ENCODE measurements around the gene PWWP2B.

The PWWP2B gene

GRCh38 chr10:132370426-132371340 is 26.3 kb upstream of the PWWP2B start:
- H3K9ac ChIP-seq (ENCODE audit: low read length), result no peak overlapping the region
- H3K4me3 ChIP-seq (ENCODE audit: low read length), result no peak overlapping the region
- H3K27ac ChIP-seq (ENCODE audit: low read depth, low read length), result no peak overlapping the region
- H3K56ac ChIP-seq (ENCODE audit: low read length), result no peak overlapping the region
- no peaks in the 10 kb centered on the region for H3K79me2 ChIP-seq (ENCODE audit: control insufficient read depth, insufficient read depth, low read length)
- no peaks in the 10 kb centered on the region for H3K36me3 ChIP-seq (ENCODE audit: control insufficient read depth, insufficient read depth, low read length)
- H3K4me2 ChIP-seq (ENCODE audit: low read length), result no peak overlapping the region
- no peak overlapping the region for H4K8ac ChIP-seq (ENCODE audit: low read depth, low read length)
- no peak for DNase-seq
- H2AK5ac ChIP-seq (ENCODE audit: low read length), result no peak overlapping the region
- no peaks in the 10 kb centered on the region for H3K4me1 ChIP-seq (ENCODE audit: control insufficient read depth, low read depth, low read length)
- H3K4ac ChIP-seq (ENCODE audit: low read depth, low read length), result no peak overlapping the region
- H2BK15ac ChIP-seq (replicated peaks; ENCODE audit: low read depth), result no peak overlapping the region
- H3K79me1 ChIP-seq (ENCODE audit: low read length), result no peaks in the 10 kb centered on the region
- no peak overlapping the region for H3K23ac ChIP-seq (ENCODE audit: low read length)
- H4K5ac ChIP-seq (ENCODE audit: low read length), result no peak overlapping the region
- WGBS (ENCODE audit: extremely low coverage, insufficient coverage, low lambda C conversion rate), result no CpG with 5 or more reads among the region's 31 CpGs
- H2BK120ac ChIP-seq (ENCODE audit: low read depth, low read length), result no peak overlapping the region
- no peak overlapping the region for H3K18ac ChIP-seq (ENCODE audit: low read length)
- no peak overlapping the region for H2BK5ac ChIP-seq (ENCODE audit: low read length)
- H3K27me3 ChIP-seq (ENCODE audit: insufficient read depth, low read length, poor library complexity), result no peaks in the 10 kb centered on the region

- H3K4me2 ChIP-seq (ENCODE audit: low read length), result no peak overlapping the region
- H2AK5ac ChIP-seq (ENCODE audit: low read length), result no peak overlapping the region
- H3K79me2 ChIP-seq (ENCODE audit: control insufficient read depth, insufficient read depth, low read length), result no peaks in the 10 kb centered on the region
- H3K18ac ChIP-seq (ENCODE audit: low read length), result no peak overlapping the region
- H2BK15ac ChIP-seq (replicated peaks; ENCODE audit: low read depth), result no peak overlapping the region
- H3K4ac ChIP-seq (ENCODE audit: low read depth, low read length), result no peak overlapping the region
- no peak overlapping the region for H3K4me3 ChIP-seq (ENCODE audit: low read length)
- no peak overlapping the region for H3K56ac ChIP-seq (ENCODE audit: low read length)
- no peak overlapping the region for H3K27ac ChIP-seq (ENCODE audit: low read depth, low read length)
- no peaks in the 10 kb centered on the region for H3K4me1 ChIP-seq (ENCODE audit: control insufficient read depth, low read depth, low read length)
- no peak for DNase-seq
- WGBS (ENCODE audit: extremely low coverage, insufficient coverage, low lambda C conversion rate), result no CpG with 5 or more reads among the region's 9 CpGs
- no peaks in the 10 kb centered on the region for H3K36me3 ChIP-seq (ENCODE audit: control insufficient read depth, insufficient read depth, low read length)
- H3K27me3 ChIP-seq (ENCODE audit: insufficient read depth, low read length, poor library complexity), result no peaks in the 10 kb centered on the region
- H3K79me1 ChIP-seq (ENCODE audit: low read length), result no peaks in the 10 kb centered on the region
- H4K5ac ChIP-seq (ENCODE audit: low read length), result no peak overlapping the region
- no peak overlapping the region for H4K8ac ChIP-seq (ENCODE audit: low read depth, low read length)
- H3K23ac ChIP-seq (ENCODE audit: low read length), result no peak overlapping the region
- H2BK120ac ChIP-seq (ENCODE audit: low read depth, low read length), result no peak overlapping the region
- no peak overlapping the region for H3K9ac ChIP-seq (ENCODE audit: low read length)
- H2BK5ac ChIP-seq (ENCODE audit: low read length), result no peak overlapping the region
These were observed 25.3 kb upstream of the PWWP2B start for GRCh38 chr10:132371641-132372081.

GRCh38 chr10:132372516-132373095 is 24.4 kb upstream of the PWWP2B start:
- H3K27ac ChIP-seq (ENCODE audit: low read depth, low read length), result no peak overlapping the region
- H3K36me3 ChIP-seq (ENCODE audit: control insufficient read depth, insufficient read depth, low read length), result no peaks in the 10 kb centered on the region
- H4K5ac ChIP-seq (ENCODE audit: low read length), result no peak overlapping the region
- H3K79me2 ChIP-seq (ENCODE audit: control insufficient read depth, insufficient read depth, low read length), result no peaks in the 10 kb centered on the region
- no peak overlapping the region for H3K56ac ChIP-seq (ENCODE audit: low read length)
- no peak overlapping the region for H2BK120ac ChIP-seq (ENCODE audit: low read depth, low read length)
- no peak overlapping the region for H3K23ac ChIP-seq (ENCODE audit: low read length)
- no peaks in the 10 kb centered on the region for H3K4me1 ChIP-seq (ENCODE audit: control insufficient read depth, low read depth, low read length)
- H2BK15ac ChIP-seq (replicated peaks; ENCODE audit: low read depth), result no peak overlapping the region
- H3K79me1 ChIP-seq (ENCODE audit: low read length), result no peaks in the 10 kb centered on the region
- no peak overlapping the region for H4K8ac ChIP-seq (ENCODE audit: low read depth, low read length)
- H3K27me3 ChIP-seq (ENCODE audit: insufficient read depth, low read length, poor library complexity), result no peaks in the 10 kb centered on the region
- no peak overlapping the region for H3K4ac ChIP-seq (ENCODE audit: low read depth, low read length)
- no peak overlapping the region for H2BK5ac ChIP-seq (ENCODE audit: low read length)
- H2AK5ac ChIP-seq (ENCODE audit: low read length), result no peak overlapping the region
- H3K4me3 ChIP-seq (ENCODE audit: low read length), result no peak overlapping the region
- H3K18ac ChIP-seq (ENCODE audit: low read length), result no peak overlapping the region
- H3K4me2 ChIP-seq (ENCODE audit: low read length), result no peak overlapping the region
- no peak overlapping the region for H3K9ac ChIP-seq (ENCODE audit: low read length)
- no CpG with 5 or more reads among the region's 16 CpGs for WGBS (ENCODE audit: extremely low coverage, insufficient coverage, low lambda C conversion rate)
- DNase-seq, result no peak

GRCh38 chr10:132373241-132373955 is 23.6 kb upstream of the PWWP2B start:
- H2BK5ac ChIP-seq (ENCODE audit: low read length), result no peak overlapping the region
- H3K18ac ChIP-seq (ENCODE audit: low read length), result no peak overlapping the region
- H3K56ac ChIP-seq (ENCODE audit: low read length), result no peak overlapping the region
- no peaks in the 10 kb centered on the region for H3K4me1 ChIP-seq (ENCODE audit: control insufficient read depth, low read depth, low read length)
- H2BK15ac ChIP-seq (replicated peaks; ENCODE audit: low read depth), result no peak overlapping the region
- no peak overlapping the region for H2BK120ac ChIP-seq (ENCODE audit: low read depth, low read length)
- no peak for DNase-seq
- no peak overlapping the region for H2AK5ac ChIP-seq (ENCODE audit: low read length)
- H3K23ac ChIP-seq (ENCODE audit: low read length), result no peak overlapping the region
- H3K27me3 ChIP-seq (ENCODE audit: insufficient read depth, low read length, poor library complexity), result no peaks in the 10 kb centered on the region
- no peaks in the 10 kb centered on the region for H3K36me3 ChIP-seq (ENCODE audit: control insufficient read depth, insufficient read depth, low read length)
- no peak overlapping the region for H3K9ac ChIP-seq (ENCODE audit: low read length)
- no peak overlapping the region for H4K8ac ChIP-seq (ENCODE audit: low read depth, low read length)
- WGBS (ENCODE audit: extremely low coverage, insufficient coverage, low lambda C conversion rate), result no CpG with 5 or more reads among the region's 25 CpGs
- H3K4me3 ChIP-seq (ENCODE audit: low read length), result no peak overlapping the region
- H3K79me1 ChIP-seq (ENCODE audit: low read length), result no peaks in the 10 kb centered on the region
- H3K4me2 ChIP-seq (ENCODE audit: low read length), result no peak overlapping the region
- H3K4ac ChIP-seq (ENCODE audit: low read depth, low read length), result no peak overlapping the region
- no peak overlapping the region for H4K5ac ChIP-seq (ENCODE audit: low read length)
- no peak overlapping the region for H3K27ac ChIP-seq (ENCODE audit: low read depth, low read length)
- no peaks in the 10 kb centered on the region for H3K79me2 ChIP-seq (ENCODE audit: control insufficient read depth, insufficient read depth, low read length)

DNA sequence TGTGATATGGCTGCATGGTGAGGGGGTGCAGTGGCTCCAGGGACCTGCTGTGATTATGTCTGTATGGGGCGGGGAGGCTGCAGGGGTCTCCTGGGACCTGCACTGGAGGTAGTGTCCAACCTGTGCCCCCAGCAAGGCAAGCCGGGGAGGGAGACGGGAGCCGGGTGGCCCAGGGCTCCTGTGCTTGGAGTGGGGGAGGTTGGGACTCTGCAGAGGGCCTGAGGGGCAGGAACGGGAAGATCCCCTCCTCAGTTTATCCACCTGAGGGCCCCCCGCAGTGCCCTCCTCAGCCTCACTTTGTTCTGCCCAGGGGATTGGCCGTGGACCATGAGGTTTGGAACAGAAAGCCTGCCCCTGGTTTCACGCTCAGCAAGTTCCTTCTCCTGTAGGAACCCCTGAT is 22.8 kb upstream of the PWWP2B start:
- H2BK15ac ChIP-seq (replicated peaks; ENCODE audit: low read depth), result no peak overlapping the region
- H4K5ac ChIP-seq (ENCODE audit: low read length), result no peak overlapping the region
- no CpG with 5 or more reads among the region's 8 CpGs for WGBS (ENCODE audit: extremely low coverage, insufficient coverage, low lambda C conversion rate)
- H2AK5ac ChIP-seq (ENCODE audit: low read length), result no peak overlapping the region
- no peaks in the 10 kb centered on the region for H3K27me3 ChIP-seq (ENCODE audit: insufficient read depth, low read length, poor library complexity)
- H3K4me3 ChIP-seq (ENCODE audit: low read length), result no peak overlapping the region
- no peak for DNase-seq
- H3K79me2 ChIP-seq (ENCODE audit: control insufficient read depth, insufficient read depth, low read length), result no peaks in the 10 kb centered on the region
- no peak overlapping the region for H3K18ac ChIP-seq (ENCODE audit: low read length)
- H3K4me2 ChIP-seq (ENCODE audit: low read length), result no peak overlapping the region
- H3K9ac ChIP-seq (ENCODE audit: low read length), result no peak overlapping the region
- H4K8ac ChIP-seq (ENCODE audit: low read depth, low read length), result no peak overlapping the region
- H3K4ac ChIP-seq (ENCODE audit: low read depth, low read length), result no peak overlapping the region
- no peaks in the 10 kb centered on the region for H3K79me1 ChIP-seq (ENCODE audit: low read length)
- no peak overlapping the region for H2BK120ac ChIP-seq (ENCODE audit: low read depth, low read length)
- no peaks in the 10 kb centered on the region for H3K36me3 ChIP-seq (ENCODE audit: control insufficient read depth, insufficient read depth, low read length)
- no peak overlapping the region for H3K23ac ChIP-seq (ENCODE audit: low read length)
- no peaks in the 10 kb centered on the region for H3K4me1 ChIP-seq (ENCODE audit: control insufficient read depth, low read depth, low read length)
- H3K27ac ChIP-seq (ENCODE audit: low read depth, low read length), result no peak overlapping the region
- H2BK5ac ChIP-seq (ENCODE audit: low read length), result no peak overlapping the region
- no peak overlapping the region for H3K56ac ChIP-seq (ENCODE audit: low read length)
